OCI-LY1 (cell line): ENCODE measurements around the gene GOLT1B.

Source experiments
- CTCF ChIP-seq: fragments of 200-600 bp; sonication (generic), shearing (Covaris generic); IDR thresholded peaks from 2 replicates; pipeline ENCODE4 v1.5.1; 2017; ENCODE audit warnings: mild to moderate bottlenecking, antibody characterized with exemption, low read length, moderate library complexity, mixed read lengths
- EZH2 ChIP-seq: fragments of 200-600 bp; sonication (generic), shearing (Covaris generic); IDR thresholded peaks from 2 replicates; pipeline ENCODE4 v1.8.0; 2017; ENCODE audit warnings: borderline replicate concordance, mixed run types, mild to moderate bottlenecking, antibody characterized with exemption, low read length, moderate library complexity, mixed read lengths

- no peak for TF ChIP-seq CTCF
- no peak for TF ChIP-seq EZH2
These were observed 541 bp downstream of the GOLT1B start for GRCh38 chr12:21502164-21502496.
